ENCODE results near the gene STXBP6.
"Not testable (repeated sequence)": the region's sequence is repeated elsewhere in the genome, so short reads cannot be mapped to it uniquely, and the experiment has no call there.

STXBP6 gene

GRCh38 chr14:24803426-24803825, 246.5 kb downstream of the STXBP6 start:
- not testable (repeated sequence) for DNase-seq (ENCODE audit: low read depth in 3 of 3)

DNA sequence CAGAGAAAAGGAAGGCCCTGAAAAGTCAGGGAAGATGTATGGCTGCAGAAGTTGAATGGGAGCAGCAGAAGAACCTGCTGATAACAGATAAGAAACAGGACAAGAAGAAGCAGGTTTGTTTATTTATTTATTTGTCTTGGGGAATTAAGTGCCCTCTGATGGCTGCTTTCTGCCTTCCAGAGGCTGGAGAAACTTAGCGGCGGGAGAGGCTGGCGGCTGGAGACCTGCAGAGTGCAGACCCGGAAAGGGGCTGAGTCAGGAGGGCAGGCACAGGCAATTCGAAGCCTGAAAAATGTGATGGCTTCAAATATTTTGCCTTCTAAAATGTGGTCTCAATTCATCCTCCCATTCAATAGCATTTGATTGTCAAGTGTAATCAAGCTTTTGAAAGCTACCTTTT, 247.7 kb downstream of the STXBP6 start:
- no peak for DNase-seq (ENCODE audit: low read depth in 3 of 3)

- no peak for DNase-seq (ENCODE audit: low read depth in 3 of 3)
Observed at GRCh38 chr14:24801024-24801423, 248.9 kb downstream of the STXBP6 start.

DNA sequence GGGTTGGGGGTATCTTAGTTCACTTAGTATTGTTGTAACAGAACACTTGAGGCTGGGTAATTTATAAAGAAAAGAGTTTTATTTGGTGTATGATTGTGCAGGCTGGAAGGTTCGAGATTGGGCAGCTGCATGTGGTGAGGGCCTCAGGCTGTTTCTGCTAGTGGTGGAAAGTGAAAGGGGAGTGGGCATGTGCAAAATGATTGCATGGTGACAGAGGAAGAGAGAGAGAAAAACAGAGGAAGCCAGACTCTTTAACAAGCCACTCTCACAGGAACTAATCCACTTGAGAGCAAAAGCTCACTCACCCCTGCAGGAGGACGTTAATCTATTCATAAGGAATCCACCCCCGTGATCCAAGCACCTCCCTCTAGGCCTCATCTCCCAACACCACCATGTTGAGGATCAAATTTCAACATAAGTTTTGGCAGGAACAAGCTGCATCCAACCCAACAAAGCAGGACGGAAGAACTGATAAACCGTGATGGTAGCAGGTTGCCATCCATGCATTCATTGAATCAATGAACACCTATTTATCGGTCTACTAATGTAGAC, 251.0 kb downstream of the STXBP6 start:
- no peak for DNase-seq (ENCODE audit: low read depth in 3 of 3)

GRCh38 chr14:24795406-24795805, 254.5 kb downstream of the STXBP6 start:
- no peak for DNase-seq (ENCODE audit: low read depth in 3 of 3)

DNA sequence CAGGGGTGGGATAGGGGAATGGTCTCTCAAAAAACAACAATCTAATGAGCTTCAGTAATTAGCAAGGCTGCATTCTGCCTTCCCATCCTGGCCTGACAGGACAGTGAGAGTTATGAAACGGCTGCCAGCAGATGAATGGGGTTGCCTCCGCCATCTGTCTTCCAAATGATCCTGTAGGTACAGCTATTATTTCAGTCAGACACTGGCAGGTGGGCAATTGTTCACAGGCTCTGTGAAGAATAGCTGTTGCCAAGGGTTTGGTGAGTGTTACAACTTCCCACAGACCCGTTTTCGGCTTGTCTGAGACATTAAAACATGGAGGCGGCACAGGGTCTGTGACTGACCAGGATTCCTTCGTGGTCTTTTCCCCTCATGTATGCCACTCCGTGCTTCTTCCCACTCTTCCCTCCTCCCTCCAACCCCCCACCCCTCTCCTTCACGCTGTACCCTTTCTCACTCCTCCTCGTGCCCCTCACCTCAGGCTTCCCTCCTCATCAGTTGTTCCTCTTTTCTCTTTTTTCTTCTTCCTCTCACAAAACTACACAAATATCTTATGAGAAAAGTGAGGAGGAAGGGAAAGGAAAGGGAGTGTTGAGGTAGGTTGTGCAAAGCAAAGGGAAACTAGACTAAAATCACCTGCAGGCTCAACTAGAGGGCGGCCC, 255.2 kb downstream of the STXBP6 start:
- no peak for DNase-seq (ENCODE audit: low read depth in 3 of 3)

DNA sequence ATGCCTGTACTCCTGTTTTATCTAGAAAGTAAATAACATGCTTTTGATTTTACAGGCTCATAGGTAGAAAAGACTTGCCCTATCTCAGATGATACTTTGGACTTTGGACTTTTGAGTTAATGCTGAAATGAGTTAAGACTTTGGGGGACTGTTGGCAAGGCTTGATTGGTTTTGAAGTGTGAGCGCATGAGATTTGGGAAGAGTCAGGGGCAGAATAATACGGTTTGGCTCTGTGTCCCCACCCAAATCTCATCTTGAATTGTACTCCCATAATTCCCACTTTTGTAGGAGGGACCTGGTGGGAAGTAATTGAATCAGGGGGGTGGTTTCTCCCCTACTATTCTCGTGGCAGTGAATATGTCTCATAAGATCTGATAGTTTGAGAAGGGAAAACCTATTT, 259.8 kb downstream of the STXBP6 start:
- no peak for DNase-seq (ENCODE audit: low read depth in 3 of 3)

GRCh38 chr14:24789378-24789884, 260.5 kb downstream of the STXBP6 start:
- no peak for DNase-seq (ENCODE audit: low read depth in 3 of 3)

- no peak for DNase-seq (ENCODE audit: low read depth in 3 of 3)
Observed at GRCh38 chr14:24785698-24786097, 264.2 kb downstream of the STXBP6 start.

- no peak for DNase-seq (ENCODE audit: low read depth in 3 of 3)
Observed at GRCh38 chr14:24784981-24785380, 265.0 kb downstream of the STXBP6 start.

DNA sequence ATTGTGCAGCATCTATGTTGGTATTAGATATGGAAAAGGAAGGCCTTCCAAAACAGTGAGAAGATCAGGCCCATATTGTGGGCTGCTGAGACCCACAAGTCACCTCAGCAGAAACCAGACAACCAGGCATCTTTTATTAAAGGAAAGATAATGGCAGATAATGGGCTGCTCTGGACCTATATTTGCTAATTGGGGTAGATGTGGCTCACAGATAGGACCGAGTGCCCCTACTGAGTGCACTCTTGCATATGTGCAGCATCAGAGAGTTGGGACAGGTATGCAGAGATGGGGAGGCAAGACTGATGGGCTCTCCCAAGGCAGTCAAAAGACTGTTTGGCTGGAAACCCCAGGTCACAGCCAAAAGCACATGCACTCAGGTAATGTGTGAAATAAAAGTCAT, 266.2 kb downstream of the STXBP6 start:
- no peak for DNase-seq (ENCODE audit: low read depth in 3 of 3)

GRCh38 chr14:24780281-24780680, 269.7 kb downstream of the STXBP6 start:
- DNase-seq (ENCODE audit: low read depth in 3 of 3): no peak

DNA sequence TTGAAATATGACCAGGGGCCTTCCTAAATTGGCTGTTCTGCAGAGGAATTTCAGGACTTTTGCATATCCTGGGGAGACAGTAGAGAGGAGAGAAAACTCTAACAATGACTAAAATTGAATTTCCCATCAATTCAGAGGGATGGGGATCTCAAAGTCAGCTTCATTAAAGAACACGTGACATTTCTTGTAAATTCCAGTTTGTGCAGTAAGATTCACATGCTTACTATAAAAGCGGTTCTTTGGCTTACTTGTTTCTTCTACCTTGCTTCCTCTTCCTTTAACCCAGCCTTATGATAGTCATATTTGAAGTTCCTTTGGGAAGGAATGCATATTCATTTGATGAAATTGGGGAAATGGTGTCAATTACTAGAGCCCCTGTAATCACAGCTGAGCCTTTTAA, 272.3 kb downstream of the STXBP6 start:
- DNase-seq (ENCODE audit: low read depth in 3 of 3): no peak

- no peak for DNase-seq (ENCODE audit: low read depth in 3 of 3)
Observed at GRCh38 chr14:24775950-24776349, 274.0 kb downstream of the STXBP6 start.

DNA sequence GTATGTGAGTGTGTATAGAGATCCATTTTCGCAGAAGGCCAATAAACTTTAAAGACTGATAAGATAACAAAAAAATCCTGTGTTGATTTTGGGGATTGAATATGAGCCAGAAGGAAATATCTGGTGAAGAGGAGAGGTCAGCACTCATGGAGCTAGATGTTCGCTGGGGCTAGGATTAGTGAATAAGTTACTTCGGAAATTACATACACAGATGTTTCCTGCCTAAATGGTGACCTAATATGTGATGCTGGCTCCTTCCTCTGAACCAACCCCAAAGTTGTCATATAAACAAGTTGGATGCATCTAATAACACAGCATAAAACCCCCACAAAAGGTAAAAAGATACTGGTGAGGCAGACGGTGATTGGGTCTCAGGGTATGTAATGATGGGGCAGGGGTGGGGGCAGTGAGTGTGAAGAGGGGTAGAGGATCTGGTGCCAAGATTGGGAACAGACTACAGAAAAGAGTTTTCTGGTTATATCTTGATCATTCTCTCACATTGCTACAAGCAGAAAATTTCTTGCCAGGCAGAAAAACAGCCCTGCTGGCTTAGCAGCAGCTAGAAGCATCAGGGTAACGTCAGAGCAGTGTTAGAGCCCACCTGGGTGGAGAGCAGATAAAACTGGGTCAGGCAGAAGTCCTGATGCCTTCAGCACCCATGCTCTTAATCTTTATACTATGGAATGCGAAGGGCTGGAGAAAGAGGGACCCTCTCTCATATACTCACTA, 275.6 kb downstream of the STXBP6 start:
- no peak for DNase-seq (ENCODE audit: low read depth in 3 of 3)

- not testable (repeated sequence) for DNase-seq (ENCODE audit: low read depth in 3 of 3)
Observed at GRCh38 chr14:24773564-24773963, 276.4 kb downstream of the STXBP6 start.

DNA sequence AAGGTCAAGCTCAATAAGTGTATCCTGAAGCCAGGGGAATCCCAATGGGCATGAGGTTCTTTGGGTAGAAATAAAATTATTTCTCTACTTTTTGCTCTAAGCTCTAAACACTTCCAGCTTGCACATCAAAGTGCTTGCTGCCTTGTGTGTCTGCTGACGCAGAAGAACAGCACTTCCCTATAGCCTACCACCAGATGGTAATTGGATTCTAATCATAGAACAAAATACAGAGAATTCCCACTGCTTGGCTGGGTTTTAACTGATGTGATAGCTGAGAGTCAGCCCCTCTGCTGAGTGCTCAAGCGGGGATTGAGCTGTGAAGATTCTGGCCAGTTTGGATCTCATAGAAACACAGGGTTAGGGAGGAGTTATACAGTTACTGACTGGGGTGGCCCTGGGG, 283.5 kb downstream of the STXBP6 start:
- no peak for DNase-seq (ENCODE audit: low read depth in 3 of 3)

DNA sequence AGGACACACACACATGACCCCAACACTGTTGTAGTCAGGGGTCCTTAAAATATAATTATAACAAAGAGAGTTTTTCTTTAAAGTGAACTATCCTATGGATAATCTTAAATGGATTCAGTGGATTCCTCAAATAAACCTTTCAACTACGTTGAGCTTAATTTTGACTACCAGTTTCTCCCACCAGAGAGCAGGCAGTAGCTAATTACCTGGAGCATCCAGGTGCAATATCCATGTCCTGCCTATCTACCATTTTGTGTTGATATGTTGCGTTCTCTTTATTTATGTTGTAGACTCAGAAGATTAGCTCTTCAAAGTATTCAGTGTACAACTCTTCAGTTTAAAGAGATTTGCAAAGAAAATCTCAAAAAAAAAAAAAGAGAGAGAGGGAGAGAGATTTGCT, 288.8 kb downstream of the STXBP6 start:
- DNase-seq (ENCODE audit: low read depth in 3 of 3): no peak

Data from stimulated activated CD4-positive, alpha-beta T cell treated with anti-CD3 and anti-CD28 coated beads, TNF-alpha, amount 100 ng/mL, for 24 hours (primary cell).